Endothelial cell (in vitro differentiated cells): Measurements from ENCODE around the gene RACK1. TPM values are rescaled to one million over a fixed set of nuclear protein-coding genes. Genes with fewer than 3 reads are reported as not detected.
A peak's percentile ranks its signal among the peaks of the same experiment; 100 is the strongest.

Experiments
- DNase-seq: peaks from one replicate; pipeline ENCODE4 v3.0.0; 2021; ENCODE audit warnings: low spot score
- H3K27ac Mint-ChIP-seq: one replicate; pipeline ENCODE4 v1.8.0; 2021; ENCODE audit warnings: mixed read lengths, inconsistent platforms; ENCODE audit not compliant: unreplicated experiment
- H3K27me3 Mint-ChIP-seq: one replicate; pipeline ENCODE4 v1.8.0; 2021; ENCODE audit warnings: mild to moderate bottlenecking, moderate library complexity, mixed read lengths, inconsistent platforms; ENCODE audit not compliant: unreplicated experiment
- H3K36me3 Mint-ChIP-seq: one replicate; pipeline ENCODE4 v1.8.0; 2021; ENCODE audit warnings: mild to moderate bottlenecking, low read depth, mixed read lengths, inconsistent platforms; ENCODE audit not compliant: unreplicated experiment
- H3K4me1 Mint-ChIP-seq: one replicate; pipeline ENCODE4 v1.8.0; 2021; ENCODE audit warnings: mild to moderate bottlenecking, mixed read lengths, inconsistent platforms; ENCODE audit not compliant: unreplicated experiment
- H3K4me3 Mint-ChIP-seq: one replicate; pipeline ENCODE4 v1.8.0; 2021; ENCODE audit warnings: mild to moderate bottlenecking, mixed read lengths, inconsistent platforms; ENCODE audit not compliant: unreplicated experiment
- H3K9me3 Mint-ChIP-seq: one replicate; pipeline ENCODE4 v1.8.0; 2021; ENCODE audit warnings: mixed read lengths, inconsistent platforms; ENCODE audit not compliant: unreplicated experiment
- total RNA-seq: library from RNA; stranded (reverse); fragmentation: NEBNext Ultra II Directional; extraction: Animal tissue kit (Norgen Biotek cat#: 25700); gene quantifications from one replicate; pipeline ENCODE4 v1.2.1, GENCODE V29; 2021; ENCODE audit not compliant: unreplicated experiment
- TF ChIP-seq, protein P1 (sequence below): fragments of 200-600 bp; sonication (generic); IDR thresholded peaks from one replicate; pipeline ENCODE4 v1.5.0; 2021; ENCODE audit warnings: antibody characterized with exemption; ENCODE audit not compliant: unreplicated experiment

Gene RACK1
- total RNA-seq, 1 donor from 2014 or later: 2,232 TPM

DNA sequence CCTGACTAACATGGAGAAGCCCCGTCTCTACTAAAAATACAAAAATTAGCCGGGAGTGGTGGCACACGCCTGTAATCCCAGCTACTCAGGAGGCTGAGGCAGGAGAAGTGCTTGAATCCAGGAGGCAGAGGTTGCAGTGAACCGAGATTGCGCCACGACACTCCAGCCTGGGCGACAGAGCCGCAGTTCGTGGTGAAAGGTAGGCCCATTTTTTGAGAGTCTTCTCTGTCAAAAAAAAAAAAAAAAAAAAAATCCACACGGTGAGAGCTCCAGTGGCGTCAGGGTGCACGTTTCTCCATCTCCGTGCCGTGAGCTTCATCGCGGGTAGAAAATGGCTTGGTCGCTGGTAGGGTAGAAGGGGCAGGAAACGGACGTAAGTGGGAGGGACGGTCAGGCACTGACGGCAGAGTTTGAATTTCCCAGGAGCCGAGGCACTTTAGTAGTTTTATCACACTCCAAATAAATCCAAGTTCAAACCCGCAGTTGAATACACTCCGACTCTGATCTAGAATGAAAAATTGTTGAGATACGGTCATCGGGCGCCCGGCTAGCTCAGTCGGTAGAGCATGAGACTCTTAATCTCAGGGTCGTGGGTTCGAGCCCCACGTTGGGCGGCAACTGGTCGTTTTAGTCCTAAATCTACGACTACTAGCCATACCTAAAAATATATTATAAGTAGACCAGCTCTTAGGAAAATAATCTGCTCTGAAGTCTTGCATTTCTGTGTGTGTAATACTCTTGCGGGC lies 36.3 kb downstream of the RACK1 start:
- H3K36me3 Mint-ChIP-seq: peaks cover 21% of the 10 kb centered on the region
- peak overlapping the region; percentile 93 for H3K27ac Mint-ChIP-seq
- no peaks in the 10 kb centered on the region for H3K9me3 Mint-ChIP-seq
- peaks cover 34% of the 10 kb centered on the region for H3K27me3 Mint-ChIP-seq
- peak overlapping the region; percentile 97 for H3K4me3 Mint-ChIP-seq
- TF ChIP-seq, protein P1, sequence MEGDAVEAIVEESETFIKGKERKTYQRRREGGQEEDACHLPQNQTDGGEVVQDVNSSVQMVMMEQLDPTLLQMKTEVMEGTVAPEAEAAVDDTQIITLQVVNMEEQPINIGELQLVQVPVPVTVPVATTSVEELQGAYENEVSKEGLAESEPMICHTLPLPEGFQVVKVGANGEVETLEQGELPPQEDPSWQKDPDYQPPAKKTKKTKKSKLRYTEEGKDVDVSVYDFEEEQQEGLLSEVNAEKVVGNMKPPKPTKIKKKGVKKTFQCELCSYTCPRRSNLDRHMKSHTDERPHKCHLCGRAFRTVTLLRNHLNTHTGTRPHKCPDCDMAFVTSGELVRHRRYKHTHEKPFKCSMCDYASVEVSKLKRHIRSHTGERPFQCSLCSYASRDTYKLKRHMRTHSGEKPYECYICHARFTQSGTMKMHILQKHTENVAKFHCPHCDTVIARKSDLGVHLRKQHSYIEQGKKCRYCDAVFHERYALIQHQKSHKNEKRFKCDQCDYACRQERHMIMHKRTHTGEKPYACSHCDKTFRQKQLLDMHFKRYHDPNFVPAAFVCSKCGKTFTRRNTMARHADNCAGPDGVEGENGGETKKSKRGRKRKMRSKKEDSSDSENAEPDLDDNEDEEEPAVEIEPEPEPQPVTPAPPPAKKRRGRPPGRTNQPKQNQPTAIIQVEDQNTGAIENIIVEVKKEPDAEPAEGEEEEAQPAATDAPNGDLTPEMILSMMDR: no peak
- H3K4me1 Mint-ChIP-seq: peaks cover 18% of the 10 kb centered on the region
- peak; percentile 73 for DNase-seq

- peaks cover 37% of the 10 kb centered on the region for H3K27me3 Mint-ChIP-seq
Measured at GRCh38 chr5:181205761-181206649, 37.7 kb downstream of the RACK1 start.

DNA sequence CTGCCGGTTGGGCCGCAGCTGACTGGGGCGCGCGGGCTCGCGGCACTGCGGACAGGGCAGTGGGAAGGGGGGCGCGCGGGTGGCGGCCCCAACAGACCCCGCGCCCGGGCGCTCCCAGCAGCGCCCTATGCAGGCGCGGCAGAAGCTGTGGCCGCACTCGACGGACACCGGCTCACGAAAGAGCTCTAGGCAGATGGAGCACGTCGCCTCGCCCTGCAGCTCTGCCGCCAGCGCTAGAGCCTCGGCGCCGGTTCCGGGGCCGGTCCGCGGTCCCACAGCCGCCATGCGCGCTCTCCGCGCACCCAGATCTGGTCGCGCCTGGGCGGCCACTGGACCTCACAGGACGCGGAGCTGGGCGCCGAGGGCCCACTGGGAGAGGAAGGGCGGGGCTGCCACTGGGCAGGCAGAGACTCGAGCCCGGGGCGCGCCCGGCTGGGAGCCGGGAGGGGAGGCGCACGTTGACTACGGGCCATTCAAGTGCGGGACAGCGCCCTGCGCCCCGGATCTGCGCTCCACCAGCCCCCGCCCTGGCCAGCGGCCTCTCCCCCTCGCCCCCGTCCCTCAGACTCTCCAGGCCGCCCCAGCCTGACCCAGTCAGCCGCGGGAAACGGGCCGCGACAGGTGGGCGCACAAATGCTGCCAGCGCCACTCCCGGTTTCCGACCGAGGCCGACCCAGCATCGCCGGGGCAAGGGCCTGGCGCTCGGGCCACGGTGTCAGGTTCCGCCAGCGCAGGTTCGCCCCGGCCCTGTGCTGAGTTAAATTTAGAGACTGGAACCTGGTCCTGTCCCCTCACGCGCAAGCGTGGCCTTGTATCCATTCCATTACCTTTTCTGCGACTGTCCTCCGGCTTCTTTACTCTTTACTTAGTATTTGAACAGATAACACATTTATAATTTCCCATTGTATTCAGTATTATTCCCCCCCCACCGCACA lies 38.6 kb downstream of the RACK1 start, which contains the start of gene TRIM7:
Gene TRIM7 (minus strand): TSS at position 371 of the 935 bp plus-strand sequence. CDS start 86 bp downstream, at position 285.
- Mint-ChIP-seq H3K27ac (peak within 1 kb of the TSS; percentile 93), H3K27me3 (peaks cover 37% of the 10 kb centered on the region)

More at GRCh38 chr5:181205761-181206649, 37.7 kb downstream of the RACK1 start:
- Mint-ChIP-seq H3K27ac (peak overlapping the region; percentile 93), H3K4me1 (peaks cover 18% of the 10 kb centered on the region), H3K4me3 (peak overlapping the region; percentile 97), H3K36me3 (peaks cover 21% of the 10 kb centered on the region), H3K9me3 (no peaks in the 10 kb centered on the region)
- no peak for DNase-seq
- TF ChIP-seq, protein P1: no peak

DNA sequence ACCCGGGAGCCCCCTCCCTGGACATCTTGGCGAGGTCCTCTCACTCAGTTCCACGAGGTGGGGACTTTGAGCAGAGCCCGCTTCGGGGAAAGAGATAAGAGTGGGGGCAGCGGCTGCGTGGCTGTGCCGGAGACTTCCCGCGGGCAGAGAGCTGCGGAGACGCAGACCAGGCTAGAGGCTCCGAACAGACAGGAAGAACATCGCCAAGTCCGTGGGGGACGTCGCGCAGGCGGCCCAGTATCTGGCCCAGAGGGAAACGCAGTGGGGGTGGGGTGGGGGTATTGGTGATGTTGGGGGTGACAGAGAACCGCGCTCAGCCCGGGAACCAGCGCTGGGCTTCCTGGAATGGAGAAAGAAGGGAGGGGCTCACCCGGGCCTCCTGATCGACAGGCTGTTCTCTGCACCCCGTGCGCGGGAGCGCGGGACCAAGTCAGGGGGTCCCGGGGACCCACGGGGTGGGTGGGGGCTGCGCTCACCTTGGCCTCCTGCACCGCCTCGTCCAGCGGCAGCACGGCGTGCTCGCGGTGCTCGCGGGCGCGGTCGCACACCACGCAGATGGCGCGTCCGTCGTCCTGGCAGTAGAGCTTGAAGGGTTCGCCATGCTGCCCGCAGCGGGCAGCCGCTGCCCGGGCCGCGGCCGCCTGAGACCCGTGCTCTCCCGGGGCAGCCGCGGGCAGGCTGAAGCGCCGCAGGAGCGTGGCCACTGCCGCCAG lies 39.4 kb downstream of the RACK1 start:
- Mint-ChIP-seq H3K27me3 (peaks cover 39% of the 10 kb centered on the region), H3K9me3 (no peaks in the 10 kb centered on the region)
- DNase-seq: no peak

More for the DNA sequence above, 38.6 kb downstream of the RACK1 start, which contains the start of gene TRIM7:
- H3K4me3 Mint-ChIP-seq: peak within 1 kb of the TSS; percentile 97
- H3K36me3 Mint-ChIP-seq: peaks cover 21% of the 10 kb centered on the region
- TF ChIP-seq, protein P1: no peak
- no peak for DNase-seq
- H3K4me1 Mint-ChIP-seq: peaks cover 18% of the 10 kb centered on the region
- H3K9me3 Mint-ChIP-seq: no peaks in the 10 kb centered on the region

More for the DNA sequence above, 39.4 kb downstream of the RACK1 start:
- Mint-ChIP-seq H3K4me1 (peaks cover 21% of the 10 kb centered on the region), H3K36me3 (peaks cover 21% of the 10 kb centered on the region), H3K4me3 (no peak overlapping the region), H3K27ac (no peak overlapping the region)
- TF ChIP-seq, protein P1: no peak
